ENCODE measurements around the gene EXOC4.

The EXOC4 gene

GRCh38 chr7:133839121-133839520 lies 586.2 kb downstream of the EXOC4 start:
- H3K9me3 ChIP-seq (ENCODE audit: low read depth, low read length): no peaks in the 10 kb centered on the region
- H3K27ac ChIP-seq: no peak overlapping the region
- TF ChIP-seq EZH2 (IDR thresholded peaks at IDR 0.05): no peak
- no peak for TF ChIP-seq FOXP2 (optimal IDR thresholded peaks at IDR 0.05; ENCODE audit: control extremely low read depth, extremely low read length, insufficient read depth)
- TF ChIP-seq POLR2AphosphoS5 (IDR thresholded peaks at IDR 0.05; ENCODE audit: borderline replicate concordance, low read depth, low read length): no peak
- H3K36me3 ChIP-seq (ENCODE audit: insufficient read depth, low read length): no peaks in the 10 kb centered on the region
- no peak overlapping the region for H3K9ac ChIP-seq (ENCODE audit: insufficient read length)
- DNase-seq (ENCODE audit: low read depth, low spot score): no peak
- H3K4me3 ChIP-seq: no peak overlapping the region

- no peak overlapping the region for H3K9ac ChIP-seq (ENCODE audit: insufficient read length)
- no peaks in the 10 kb centered on the region for H3K36me3 ChIP-seq (ENCODE audit: insufficient read depth, low read length)
- TF ChIP-seq EZH2 (IDR thresholded peaks at IDR 0.05) (no peak), POLR2AphosphoS5 (IDR thresholded peaks at IDR 0.05; ENCODE audit: borderline replicate concordance, low read depth, low read length) (no peak), FOXP2 (optimal IDR thresholded peaks at IDR 0.05; ENCODE audit: control extremely low read depth, extremely low read length, insufficient read depth) (no peak)
- no peaks in the 10 kb centered on the region for H3K9me3 ChIP-seq (ENCODE audit: low read depth, low read length)
- no peak overlapping the region for H3K4me3 ChIP-seq
- no peak overlapping the region for H3K27ac ChIP-seq
- DNase-seq (ENCODE audit: low read depth, low spot score): no peak
Measured at GRCh38 chr7:133843341-133843740, 590.5 kb downstream of the EXOC4 start.

- no peak overlapping the region for H3K4me3 ChIP-seq
- TF ChIP-seq FOXP2 (optimal IDR thresholded peaks at IDR 0.05; ENCODE audit: control extremely low read depth, extremely low read length, insufficient read depth): no peak
- no peak for TF ChIP-seq EZH2 (IDR thresholded peaks at IDR 0.05)
- no peak for TF ChIP-seq POLR2AphosphoS5 (IDR thresholded peaks at IDR 0.05; ENCODE audit: borderline replicate concordance, low read depth, low read length)
- no peak overlapping the region for H3K27ac ChIP-seq
- no peak overlapping the region for H3K9ac ChIP-seq (ENCODE audit: insufficient read length)
- no peak for DNase-seq (ENCODE audit: low read depth, low spot score)
- H3K9me3 ChIP-seq (ENCODE audit: low read depth, low read length): no peaks in the 10 kb centered on the region
- H3K36me3 ChIP-seq (ENCODE audit: insufficient read depth, low read length): no peaks in the 10 kb centered on the region
Measured at GRCh38 chr7:133845005-133845404, 592.1 kb downstream of the EXOC4 start.

- no peak for DNase-seq (ENCODE audit: low read depth, low spot score)
- no peak overlapping the region for H3K4me3 ChIP-seq
- TF ChIP-seq EZH2 (IDR thresholded peaks at IDR 0.05): no peak
- TF ChIP-seq FOXP2 (optimal IDR thresholded peaks at IDR 0.05; ENCODE audit: control extremely low read depth, extremely low read length, insufficient read depth): no peak
- TF ChIP-seq POLR2AphosphoS5 (IDR thresholded peaks at IDR 0.05; ENCODE audit: borderline replicate concordance, low read depth, low read length): no peak
- no peaks in the 10 kb centered on the region for H3K9me3 ChIP-seq (ENCODE audit: low read depth, low read length)
- no peaks in the 10 kb centered on the region for H3K36me3 ChIP-seq (ENCODE audit: insufficient read depth, low read length)
- no peak overlapping the region for H3K9ac ChIP-seq (ENCODE audit: insufficient read length)
- H3K27ac ChIP-seq: no peak overlapping the region
Measured at GRCh38 chr7:133846203-133846945, 593.5 kb downstream of the EXOC4 start.

- H3K27ac ChIP-seq: no peak overlapping the region
- H3K36me3 ChIP-seq (ENCODE audit: insufficient read depth, low read length): no peaks in the 10 kb centered on the region
- no peak overlapping the region for H3K4me3 ChIP-seq
- no peak overlapping the region for H3K9ac ChIP-seq (ENCODE audit: insufficient read length)
- TF ChIP-seq POLR2AphosphoS5 (IDR thresholded peaks at IDR 0.05; ENCODE audit: borderline replicate concordance, low read depth, low read length) (no peak), FOXP2 (optimal IDR thresholded peaks at IDR 0.05; ENCODE audit: control extremely low read depth, extremely low read length, insufficient read depth) (no peak), EZH2 (IDR thresholded peaks at IDR 0.05) (no peak)
- no peak for DNase-seq (ENCODE audit: low read depth, low spot score)
- no peaks in the 10 kb centered on the region for H3K9me3 ChIP-seq (ENCODE audit: low read depth, low read length)
Measured at GRCh38 chr7:133850497-133851280, 597.8 kb downstream of the EXOC4 start.

DNA sequence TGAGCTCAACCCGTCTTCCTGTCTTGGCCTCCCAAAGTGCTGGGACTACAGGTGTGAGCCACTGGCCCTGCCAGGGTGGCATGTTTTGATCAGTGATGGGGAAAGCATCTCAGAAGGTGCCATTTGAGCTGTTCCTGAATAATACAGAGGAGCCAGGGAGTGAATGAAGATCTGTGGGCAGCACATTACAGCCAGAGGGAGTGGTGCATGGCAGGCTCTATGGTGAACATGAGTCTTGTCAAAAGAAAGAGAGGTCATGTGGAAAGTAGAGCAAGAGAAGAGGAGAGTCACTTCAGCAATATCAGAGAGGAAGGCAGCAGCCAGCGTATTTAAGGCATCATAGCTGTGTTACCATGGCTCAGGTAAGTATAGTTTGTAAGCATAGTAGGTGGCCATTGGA lies 598.5 kb downstream of the EXOC4 start:
- no peak overlapping the region for H3K4me3 ChIP-seq
- TF ChIP-seq EZH2 (IDR thresholded peaks at IDR 0.05): no peak
- TF ChIP-seq POLR2AphosphoS5 (IDR thresholded peaks at IDR 0.05; ENCODE audit: borderline replicate concordance, low read depth, low read length): no peak
- TF ChIP-seq FOXP2 (optimal IDR thresholded peaks at IDR 0.05; ENCODE audit: control extremely low read depth, extremely low read length, insufficient read depth): no peak
- DNase-seq (ENCODE audit: low read depth, low spot score): no peak
- no peak overlapping the region for H3K27ac ChIP-seq
- no peak overlapping the region for H3K9ac ChIP-seq (ENCODE audit: insufficient read length)
- H3K9me3 ChIP-seq (ENCODE audit: low read depth, low read length): no peaks in the 10 kb centered on the region
- H3K36me3 ChIP-seq (ENCODE audit: insufficient read depth, low read length): no peaks in the 10 kb centered on the region

GRCh38 chr7:133853706-133854276 lies 600.9 kb downstream of the EXOC4 start:
- Histone ChIP-seq H3K27ac (no peak overlapping the region), H3K9me3 (ENCODE audit: low read depth, low read length) (no peaks in the 10 kb centered on the region), H3K36me3 (ENCODE audit: insufficient read depth, low read length) (no peaks in the 10 kb centered on the region), H3K9ac (ENCODE audit: insufficient read length) (no peak overlapping the region), H3K4me3 (no peak overlapping the region)
- TF ChIP-seq EZH2 (IDR thresholded peaks at IDR 0.05): no peak
- TF ChIP-seq POLR2AphosphoS5 (IDR thresholded peaks at IDR 0.05; ENCODE audit: borderline replicate concordance, low read depth, low read length): no peak
- TF ChIP-seq FOXP2 (optimal IDR thresholded peaks at IDR 0.05; ENCODE audit: control extremely low read depth, extremely low read length, insufficient read depth): no peak
- DNase-seq (ENCODE audit: low read depth, low spot score): no peak

DNA sequence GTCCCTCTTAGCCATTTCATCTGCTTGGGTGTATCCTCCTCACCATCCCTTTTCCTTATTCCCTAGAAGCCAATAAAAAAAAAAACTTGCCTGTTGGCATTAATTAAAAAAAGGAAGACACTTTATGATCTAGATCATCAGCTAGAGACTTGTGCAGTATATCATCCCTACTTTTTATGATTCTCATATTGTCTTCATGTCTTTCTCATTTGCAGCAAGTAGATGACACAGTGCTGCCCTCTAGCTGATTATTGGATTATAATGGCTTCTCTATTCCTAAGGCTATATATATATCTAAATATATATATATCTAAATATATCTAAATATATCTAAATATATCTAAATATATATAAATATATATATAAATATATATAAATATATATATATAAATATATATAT lies 601.9 kb downstream of the EXOC4 start:
- peak; percentile 35 for DNase-seq (ENCODE audit: low read depth, low spot score)
- Histone ChIP-seq H3K9me3 (ENCODE audit: low read depth, low read length) (no peaks in the 10 kb centered on the region), H3K4me3 (no peak overlapping the region), H3K9ac (ENCODE audit: insufficient read length) (no peak overlapping the region), H3K36me3 (ENCODE audit: insufficient read depth, low read length) (no peaks in the 10 kb centered on the region), H3K27ac (no peak overlapping the region)
- TF ChIP-seq EZH2 (IDR thresholded peaks at IDR 0.05): no peak
- no peak for TF ChIP-seq POLR2AphosphoS5 (IDR thresholded peaks at IDR 0.05; ENCODE audit: borderline replicate concordance, low read depth, low read length)
- TF ChIP-seq FOXP2 (optimal IDR thresholded peaks at IDR 0.05; ENCODE audit: control extremely low read depth, extremely low read length, insufficient read depth): no peak

Measured in SK-N-MC (cell line).